ENCODE measurements around the gene MISP. TPM values are rescaled to one million over a fixed set of nuclear protein-coding genes. Genes with fewer than 3 reads are reported as not detected.

Gene MISP, protein sequence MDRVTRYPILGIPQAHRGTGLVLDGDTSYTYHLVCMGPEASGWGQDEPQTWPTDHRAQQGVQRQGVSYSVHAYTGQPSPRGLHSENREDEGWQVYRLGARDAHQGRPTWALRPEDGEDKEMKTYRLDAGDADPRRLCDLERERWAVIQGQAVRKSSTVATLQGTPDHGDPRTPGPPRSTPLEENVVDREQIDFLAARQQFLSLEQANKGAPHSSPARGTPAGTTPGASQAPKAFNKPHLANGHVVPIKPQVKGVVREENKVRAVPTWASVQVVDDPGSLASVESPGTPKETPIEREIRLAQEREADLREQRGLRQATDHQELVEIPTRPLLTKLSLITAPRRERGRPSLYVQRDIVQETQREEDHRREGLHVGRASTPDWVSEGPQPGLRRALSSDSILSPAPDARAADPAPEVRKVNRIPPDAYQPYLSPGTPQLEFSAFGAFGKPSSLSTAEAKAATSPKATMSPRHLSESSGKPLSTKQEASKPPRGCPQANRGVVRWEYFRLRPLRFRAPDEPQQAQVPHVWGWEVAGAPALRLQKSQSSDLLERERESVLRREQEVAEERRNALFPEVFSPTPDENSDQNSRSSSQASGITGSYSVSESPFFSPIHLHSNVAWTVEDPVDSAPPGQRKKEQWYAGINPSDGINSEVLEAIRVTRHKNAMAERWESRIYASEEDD
- not detected in 2 replicates for total RNA-seq (2011; cell fraction: chromatin; rRNA removed; ENCODE audit: low replicate concordance)
- not detected in 2 replicates for total RNA-seq (2011; cell fraction: nucleolus; rRNA removed)
- total RNA-seq (2011; cell fraction: nucleoplasm; rRNA removed), result not detected in 2 replicates
- 0.05 and 0.24 TPM in 2 replicates for total RNA-seq (2014; rRNA removed)
- total RNA-seq (2014; rRNA removed; fragmentation: Illumina TruSeq; extraction: Trizol), result not detected in 2 replicates
- not detected in 2 replicates for total RNA-seq (2015; rRNA removed; fragmentation: Illumina TruSeq; extraction: Trizol)
- 0.20 and 0.29 TPM in 2 replicates for total RNA-seq (2021)
- 0.03 and 0.06 TPM in 2 replicates for polyA plus RNA-seq (2011; rRNA removed)
- polyA plus RNA-seq (2011; cell fraction: cytosol; rRNA removed), result 0.10 and 0.13 TPM in 2 replicates
- 0.10 TPM in 1 of 2 replicates, not detected in the other for polyA plus RNA-seq (2011; cell fraction: nucleus; rRNA removed)
- 0.04 and 0.07 TPM in 2 replicates for polyA plus RNA-seq (2012)
- polyA plus RNA-seq (2014; fragmentation: Illumina TruSeq; extraction: Trizol), result not detected in 2 replicates
- polyA plus RNA-seq (2014; fragmentation: Nextera tagmentation; extraction: Ambion mirVana), result not detected
- 0.04 TPM in 1 of 2 replicates, not detected in the other for polyA plus RNA-seq (2014; rRNA removed)
- not detected in 2 replicates for polyA minus RNA-seq (2011; rRNA and poly(A)+ RNA removed)
- polyA minus RNA-seq (2011; cell fraction: cytosol; rRNA and poly(A)+ RNA removed), result 0.55 TPM in 1 of 2 replicates, not detected in the other
- not detected in 2 replicates for polyA minus RNA-seq (2011; cell fraction: nucleus; rRNA and poly(A)+ RNA removed)
- percentile 17 among the genes with signal in this experiment for Bru-seq, nascent RNA
- BruChase-seq, experiment 1, labeled RNA remaining after a 2-hour chase, result percentile 16 among the genes with signal in this experiment
- percentile 16 among the genes with signal in this experiment for BruChase-seq, experiment 2, labeled RNA remaining after a 6-hour chase
- long read RNA-seq, experiment 1, result 0 reads
- long read RNA-seq, experiment 2, result 0 reads
- long read RNA-seq, experiment 3, result 0 reads

DNA sequence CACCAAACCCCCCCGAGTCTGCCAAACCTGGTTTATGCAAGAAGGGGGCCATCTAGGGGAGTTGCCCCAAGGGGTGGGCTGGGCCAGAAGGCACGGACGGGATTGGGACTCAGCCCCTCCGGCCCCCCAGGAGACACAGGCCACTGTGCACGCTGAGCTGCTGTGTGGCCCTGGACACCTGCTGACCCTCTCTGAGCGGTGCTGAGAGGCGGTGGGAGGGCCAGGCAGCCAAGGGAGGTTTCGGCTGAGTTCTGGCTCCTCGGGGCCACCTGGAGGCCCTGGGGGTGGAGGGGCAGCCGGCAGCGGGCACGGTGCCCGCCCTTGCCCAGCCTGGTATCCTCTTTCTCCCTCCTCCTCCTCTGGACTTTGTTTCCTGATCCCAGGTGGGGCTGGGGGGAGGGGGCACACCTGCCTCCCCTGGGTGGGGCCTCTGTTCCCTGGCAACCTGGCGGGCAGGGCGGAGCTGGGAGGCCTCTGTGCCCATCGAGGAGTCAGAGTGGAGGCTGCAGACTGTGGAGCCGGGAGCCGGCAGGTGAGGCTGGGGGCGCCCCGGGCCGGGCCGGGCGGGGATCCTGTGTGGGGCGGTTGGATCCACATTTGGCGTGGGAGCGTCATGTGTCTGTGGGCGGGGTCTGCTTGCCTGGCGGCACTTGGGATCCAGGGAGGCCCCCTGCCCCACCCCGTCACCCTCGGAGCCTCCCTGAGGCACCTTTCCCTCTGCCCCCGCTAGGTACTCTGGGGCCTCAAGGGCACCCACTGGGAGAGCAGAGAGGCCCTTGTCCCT, at the start of gene MISP:
Gene MISP, plus strand, starts transcription at position 473 of the 784 bp plus-strand sequence. CDS start 5,835 bp downstream, outside the sequence.
- Histone ChIP-seq H3K9me1 (ENCODE audit: control insufficient read depth, insufficient read depth, low read length) (no peaks in the 10 kb centered on the region), H3K4me1 (replicated peaks in 1 of 2; ENCODE audit: control insufficient read depth in 2 of 2, insufficient read depth in 2 of 2, low read length in 2 of 2) (peaks cover 11 to 64% of the 10 kb centered on the region in 2 experiments; a peak in 4 of 5 replicates), H3K4me2 (ENCODE audit: insufficient read depth, low read length) (no peak within 1 kb of the TSS), H3K4me3 (no peak within 1 kb of the TSS), H4K20me1 (replicated peaks; ENCODE audit: control insufficient read depth, insufficient read depth, low read length) (no peaks in the 10 kb centered on the region), H2AFZ (ENCODE audit: low read depth, low read length) (peak within 1 kb of the TSS; percentile 8; the same call in 1 of the 2 replicates), H3K9ac (ENCODE audit: insufficient read depth in 1 of 2, low read depth in 2 of 2, low read length in 2 of 2) (peak within 1 kb of the TSS in 1 of 2 experiments; percentile 49; a peak in 2 of 4 replicates), H3K9me3 (replicated peaks; ENCODE audit: control insufficient read depth, insufficient read depth, low read depth, low read length) (no peaks in the 10 kb centered on the region), H3K27me3 (ENCODE audit: control insufficient read depth in 2 of 2, insufficient read depth in 2 of 2, low read length in 2 of 2) (no peaks in the 10 kb centered on the region), H3K79me2 (ENCODE audit: control insufficient read depth, insufficient read depth, low read length) (no peaks in the 10 kb centered on the region), H3K36me3 (ENCODE audit: control insufficient read depth, insufficient read depth, low read length) (no peaks in the 10 kb centered on the region), H3K27ac (ENCODE audit: extremely low read depth, low read depth, low read length) (no peak within 1 kb of the TSS)
- DNase-seq (ENCODE audit: extremely low read depth in 1 of 4, low spot score in 3 of 4) (peak in 3 of 4 experiments; percentile 18 to 58 (median 56)), FAIRE-seq (no peak), ATAC-seq (no peak)
- peak in 1 of 2 experiments; percentile 47; a peak in 1 of 4 replicates for TF ChIP-seq KDM1A (IDR thresholded peaks at IDR 0.05)
- peak; percentile 81 for TF ChIP-seq PCBP1 (IDR thresholded peaks at IDR 0.05; ENCODE audit: low read depth, low read length, poor library complexity, severe bottlenecking)
- no peak for TF ChIP-seq TEAD1 (CRISPR knock-in tag; IDR thresholded peaks at IDR 0.05)
- TF ChIP-seq, protein P1, sequence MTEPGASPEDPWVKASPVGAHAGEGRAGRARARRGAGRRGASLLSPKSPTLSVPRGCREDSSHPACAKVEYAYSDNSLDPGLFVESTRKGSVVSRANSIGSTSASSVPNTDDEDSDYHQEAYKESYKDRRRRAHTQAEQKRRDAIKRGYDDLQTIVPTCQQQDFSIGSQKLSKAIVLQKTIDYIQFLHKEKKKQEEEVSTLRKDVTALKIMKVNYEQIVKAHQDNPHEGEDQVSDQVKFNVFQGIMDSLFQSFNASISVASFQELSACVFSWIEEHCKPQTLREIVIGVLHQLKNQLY (CRISPR knock-in tag; conservative IDR thresholded peaks at IDR 0.05), result no peak
- peak; percentile 59; the same call in 1 of the 2 replicates for TF ChIP-seq BCOR (IDR thresholded peaks at IDR 0.05)
- 0 out of 2 replicates have a peak, but pooled peaks have one; percentile 37 for TF ChIP-seq ZBTB7A (IDR thresholded peaks at IDR 0.05; ENCODE audit: borderline replicate concordance, control insufficient read depth, low read depth, low read length)
- peak; percentile 41 for TF ChIP-seq ZFP36 (IDR thresholded peaks at IDR 0.05; ENCODE audit: low read depth, low read length, partially characterized antibody)
- POLR2A ChIA-PET, result no interaction called here
- CTCF ChIA-PET (ENCODE audit: low intra/inter-chr PET ratio), result no interaction called here
- in situ Hi-C loops (cut with MboI) (loop anchor here (25.0 kb wide), 1 partner anchor 486 kb away; the partner anchor contains the start of genes ATP5F1D, CBARP and MIDN), intact Hi-C loops (cut with micrococcal nuclease) (no loop called here)
- 75% methylated on average over 10 of the region's 31 CpGs for WGBS (ENCODE audit: insufficient coverage, low coverage, missing lambda C conversion rate)
- no TSS peak for BruUV-seq (replicated peaks)
